Activated naive CD4-positive, alpha-beta T cell treated with anti-CD3 and anti-CD28 coated beads, Interleukin-2, amount 10 ng/mL, durations not matched to agents 7 days and 5 days (primary cell): ENCODE results near the gene SULF2.

Experiments
- CTCF ChIA-PET: fragments of 350-600 bp; sonication (Branson Sonifier 250); formaldehyde crosslinking; loops from one replicate; lab custom pipeline; 2021; ENCODE audit warnings: antibody characterized with exemption; lab: Charles Lee
- DNase-seq: peaks from one replicate; pipeline ENCODE4 v3.0.0-alpha.2; 2020
- H3K27ac Mint-ChIP-seq: one replicate; pipeline ENCODE4 v1.8.0; 2021; ENCODE audit warnings: mild to moderate bottlenecking, moderate library complexity, mixed read lengths
- H3K27me3 Mint-ChIP-seq: one replicate; pipeline ENCODE4 v1.8.0; 2021; ENCODE audit warnings: mild to moderate bottlenecking, mixed read lengths
- H3K36me3 Mint-ChIP-seq: one replicate; pipeline ENCODE4 v1.8.0; 2021; ENCODE audit warnings: mixed read lengths
- H3K4me1 Mint-ChIP-seq: one replicate; pipeline ENCODE4 v1.8.0; 2021; ENCODE audit warnings: mixed read lengths
- H3K4me3 Mint-ChIP-seq: one replicate; pipeline ENCODE4 v1.8.0; 2021; ENCODE audit warnings: mild to moderate bottlenecking, moderate library complexity, mixed read lengths
- H3K9me3 Mint-ChIP-seq: one replicate; pipeline ENCODE4 v1.8.0; 2021; ENCODE audit warnings: mixed read lengths

SULF2 gene

DNA sequence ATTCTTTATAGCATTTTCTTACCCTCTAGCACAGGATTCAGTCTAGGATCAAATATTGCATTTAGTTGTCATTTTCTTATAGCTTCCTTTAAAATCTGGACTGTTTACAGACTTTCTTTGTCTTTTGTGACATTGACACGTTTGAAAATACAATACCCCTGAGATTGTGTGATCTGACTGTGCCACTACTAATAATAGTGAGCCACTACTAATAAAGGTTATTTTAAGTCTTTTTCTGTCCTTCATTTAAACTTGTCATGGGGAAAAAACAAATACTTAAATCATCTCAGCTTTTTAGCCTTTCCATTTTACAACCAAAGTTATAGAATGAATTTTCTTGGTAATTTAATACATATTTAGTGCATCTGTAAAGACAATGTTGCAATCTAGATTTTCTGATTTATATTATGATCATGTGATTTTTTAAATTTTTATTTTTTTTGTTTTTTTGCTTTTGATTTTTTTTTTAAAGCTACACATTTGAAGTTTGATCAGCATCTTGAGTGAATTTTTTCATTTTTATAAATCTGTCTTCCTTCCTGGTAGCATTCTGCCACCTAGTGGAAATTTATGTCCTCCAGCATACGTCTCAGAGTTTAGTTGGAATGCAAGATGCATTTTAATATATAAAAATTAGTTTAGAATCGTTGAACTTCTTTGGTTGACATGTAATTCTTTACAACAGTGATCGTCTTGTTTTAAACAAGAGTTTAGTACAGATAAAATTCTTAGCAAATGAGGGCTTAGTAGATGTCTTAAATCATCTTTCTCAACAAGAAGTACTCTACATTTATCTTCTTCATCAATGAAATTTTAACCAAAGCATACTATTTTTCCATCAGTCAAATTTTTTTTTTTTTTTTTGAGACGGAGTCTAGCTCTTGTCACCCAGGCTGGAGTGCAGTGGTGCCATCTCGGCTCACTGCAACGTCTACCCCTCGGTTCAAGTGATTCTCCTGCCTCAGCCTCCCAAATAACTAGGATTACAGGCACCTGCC, 164.2 kb downstream of the SULF2 start:
- Mint-ChIP-seq H3K9me3 (no peaks in the 10 kb centered on the region), H3K36me3 (peaks cover 36% of the 10 kb centered on the region), H3K27ac (no peak overlapping the region), H3K4me3 (no peak overlapping the region), H3K27me3 (no peaks in the 10 kb centered on the region), H3K4me1 (peaks cover 35% of the 10 kb centered on the region)
- DNase-seq: peak; percentile 29
- CTCF ChIA-PET: interaction anchor here (0.6 to 4.2 kb wide), 23 partner anchors 9 to 347 kb away, joined by 3 to 68 read pairs (median 3); partner anchors contain the start of gene NCOA3

DNA sequence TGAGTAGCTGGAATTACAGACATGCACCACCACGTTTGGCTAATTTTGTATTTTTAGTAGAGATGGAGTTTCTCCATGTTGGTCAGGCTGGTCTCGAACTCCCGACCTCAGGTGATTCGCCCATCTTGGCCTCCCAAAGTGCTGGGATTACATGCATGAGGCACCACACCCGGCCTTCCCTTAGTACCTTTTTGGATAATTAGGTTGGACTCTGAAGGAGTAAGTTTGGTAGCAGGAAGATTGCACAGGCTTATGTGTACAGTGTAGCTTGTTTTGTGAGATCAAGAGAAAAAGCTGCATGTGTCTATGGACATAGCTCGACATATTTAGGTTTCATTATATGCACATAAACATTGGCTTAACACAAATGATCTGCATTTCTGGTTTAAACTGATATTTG, 166.8 kb downstream of the SULF2 start:
- no peak overlapping the region for H3K27ac Mint-ChIP-seq

DNA sequence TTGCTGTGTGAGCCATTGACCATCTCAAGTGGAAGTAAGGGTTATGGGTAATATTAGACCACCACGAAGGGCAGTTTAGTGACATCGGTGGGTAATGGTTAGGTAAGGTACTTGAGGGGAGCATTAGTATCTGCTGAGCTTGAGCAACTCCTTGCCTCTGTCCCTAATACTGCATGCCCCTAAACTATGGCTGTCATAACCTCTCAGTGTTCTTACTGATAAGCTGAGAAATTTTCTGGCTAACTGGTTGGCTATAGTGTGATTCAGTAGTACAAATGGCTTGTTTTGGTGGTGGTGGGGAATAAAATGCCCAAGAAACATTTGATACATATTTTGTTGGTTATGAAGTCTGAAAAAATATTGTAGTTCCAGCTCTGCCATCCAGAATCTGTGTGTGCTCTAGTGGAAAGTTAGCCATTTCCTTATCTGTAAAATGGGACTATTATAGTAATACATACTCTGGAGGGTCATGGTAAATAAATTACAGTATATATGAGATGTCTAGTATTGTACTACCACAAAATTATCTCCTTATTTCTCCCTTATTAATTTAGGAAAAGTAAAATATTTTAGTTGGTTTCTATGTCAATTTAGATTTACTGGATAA, 170.5 kb downstream of the SULF2 start:
- no peak for DNase-seq
- H3K4me1 Mint-ChIP-seq: peaks cover 44% of the 10 kb centered on the region
- H3K4me3 Mint-ChIP-seq: no peak overlapping the region
- CTCF ChIA-PET: interaction anchor here (1.0 to 2.4 kb wide), 2 partner anchors 231 to 342 kb away, joined by 4 to 7 read pairs; no protein-coding TSS in a partner anchor
- H3K36me3 Mint-ChIP-seq: peaks cover 33% of the 10 kb centered on the region
- no peaks in the 10 kb centered on the region for H3K27me3 Mint-ChIP-seq
- no peaks in the 10 kb centered on the region for H3K9me3 Mint-ChIP-seq
- no peak overlapping the region for H3K27ac Mint-ChIP-seq

More for the DNA sequence above, 166.8 kb downstream of the SULF2 start:
- CTCF ChIA-PET: interaction anchor here (4.2 kb wide), 1 partner anchor 236 kb away, joined by 68 read pairs; no protein-coding TSS in a partner anchor
- Mint-ChIP-seq H3K27me3 (no peaks in the 10 kb centered on the region), H3K4me1 (peaks cover 30% of the 10 kb centered on the region), H3K4me3 (no peak overlapping the region), H3K36me3 (peaks cover 28% of the 10 kb centered on the region), H3K9me3 (no peaks in the 10 kb centered on the region)
- DNase-seq: no peak

DNA sequence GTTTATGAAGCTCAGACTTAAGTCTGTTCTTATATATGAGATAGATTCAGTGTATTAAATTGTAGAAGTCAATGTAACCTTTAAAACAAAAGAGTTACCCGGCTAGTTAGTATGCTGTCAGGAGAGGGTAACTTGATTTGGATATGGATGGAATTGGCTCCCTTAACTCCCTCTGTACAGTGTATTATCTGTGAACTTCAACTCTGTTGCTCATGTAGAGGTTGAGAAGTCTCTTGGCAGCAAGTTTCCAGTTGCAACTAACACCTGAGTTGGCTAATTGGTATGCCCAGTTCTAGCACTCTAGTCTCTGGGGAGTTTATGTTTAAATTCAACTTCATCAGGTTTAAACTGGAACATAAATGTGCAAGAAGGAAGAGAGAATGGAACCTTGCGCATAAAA, 172.6 kb downstream of the SULF2 start:
- H3K9me3 Mint-ChIP-seq: no peaks in the 10 kb centered on the region

DNA sequence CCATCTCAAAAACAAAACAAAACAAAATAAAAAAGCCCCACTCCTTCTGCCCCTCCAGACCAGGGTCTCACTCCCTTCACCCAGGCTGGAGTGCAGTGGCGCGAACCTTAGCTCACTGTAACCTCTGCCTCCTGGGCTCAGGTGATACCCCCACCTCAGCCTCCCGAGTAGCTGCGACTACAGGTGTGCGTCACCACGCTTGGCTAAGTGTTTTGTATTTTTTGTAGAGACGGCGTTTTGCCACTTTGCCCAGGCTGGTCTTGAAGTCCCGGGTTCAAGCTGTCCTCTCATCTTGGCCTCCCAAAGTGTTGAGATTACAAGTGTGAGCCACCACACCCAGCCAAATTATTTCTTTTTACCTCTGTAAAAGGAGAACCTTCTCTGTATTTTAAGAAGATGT, 173.5 kb downstream of the SULF2 start:
- Mint-ChIP-seq H3K27ac (peak overlapping the region; percentile 19), H3K27me3 (no peaks in the 10 kb centered on the region)

More for the DNA sequence above, 172.6 kb downstream of the SULF2 start:
- Mint-ChIP-seq H3K27me3 (no peaks in the 10 kb centered on the region), H3K4me3 (no peak overlapping the region), H3K36me3 (peaks cover 38% of the 10 kb centered on the region), H3K27ac (no peak overlapping the region), H3K4me1 (peaks cover 57% of the 10 kb centered on the region)
- CTCF ChIA-PET: interaction anchor here (0.9 to 1.4 kb wide), 2 partner anchors 8 to 227 kb away, joined by 3 read pairs; no protein-coding TSS in a partner anchor
- DNase-seq: no peak

DNA sequence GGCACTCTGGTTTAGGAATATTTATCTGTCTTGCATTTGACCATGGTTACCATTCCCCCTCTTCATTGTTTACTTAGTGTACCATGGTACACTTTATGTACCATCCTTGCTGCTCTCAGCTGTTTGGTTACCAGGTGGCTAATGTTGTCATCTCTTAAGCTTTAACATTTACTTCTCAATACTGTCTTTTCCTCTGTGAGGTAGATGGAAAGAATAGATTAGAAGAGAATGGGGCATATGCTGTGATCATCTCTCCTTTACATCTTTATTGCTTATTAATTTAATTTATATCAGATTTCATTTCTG, 174.4 kb downstream of the SULF2 start:
- DNase-seq: no peak
- Mint-ChIP-seq H3K36me3 (peaks cover 41% of the 10 kb centered on the region), H3K27ac (peak overlapping the region; percentile 90), H3K9me3 (no peaks in the 10 kb centered on the region), H3K27me3 (no peaks in the 10 kb centered on the region), H3K4me1 (peaks cover 65% of the 10 kb centered on the region), H3K4me3 (peak overlapping the region; percentile 40)
- CTCF ChIA-PET: interaction anchor here (0.6 to 2.3 kb wide), 6 partner anchors 10 to 338 kb away, joined by 3 to 10 read pairs (median 4); no protein-coding TSS in a partner anchor

More for the DNA sequence above, 173.5 kb downstream of the SULF2 start:
- Mint-ChIP-seq H3K4me1 (peaks cover 59% of the 10 kb centered on the region), H3K4me3 (no peak overlapping the region), H3K36me3 (peaks cover 35% of the 10 kb centered on the region), H3K9me3 (no peaks in the 10 kb centered on the region)
- CTCF ChIA-PET: interaction anchor here (0.9 to 1.4 kb wide), 2 partner anchors 9 to 226 kb away, joined by 3 read pairs; no protein-coding TSS in a partner anchor
- DNase-seq: no peak

DNA sequence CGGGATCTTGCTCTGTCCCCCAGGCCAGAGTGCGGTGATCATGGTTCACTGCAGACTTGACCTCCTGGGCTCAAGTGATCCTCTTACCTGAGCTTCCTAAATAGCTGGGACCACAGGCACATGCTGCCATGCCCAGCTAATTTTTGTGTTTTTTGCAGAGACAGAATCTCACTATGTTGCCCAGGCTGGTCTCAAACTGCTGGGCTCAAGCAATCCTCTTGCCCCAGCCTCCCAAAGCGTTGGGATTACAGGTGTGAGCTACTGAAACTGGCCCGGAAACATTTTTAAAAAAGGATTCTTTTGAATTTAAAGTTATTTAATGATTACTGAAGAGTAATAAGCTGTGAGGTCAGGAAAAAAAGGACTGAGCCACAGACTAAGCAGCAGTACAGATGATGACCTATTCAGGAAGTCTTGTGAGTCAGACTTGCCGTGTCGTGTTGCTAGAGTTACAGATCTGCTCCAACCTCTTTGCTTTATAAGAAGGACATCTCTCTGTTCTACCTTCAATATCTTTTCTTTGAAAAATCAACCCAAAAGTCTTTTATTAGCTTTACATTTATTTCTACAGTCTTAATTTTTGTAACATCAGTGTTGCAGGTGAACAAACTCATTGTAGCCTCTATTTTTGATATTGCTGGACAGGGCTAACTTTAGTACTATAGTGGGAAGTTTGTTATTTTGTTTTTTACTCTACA, 174.9 kb downstream of the SULF2 start:
- CTCF ChIA-PET: interaction anchor here (0.6 to 2.3 kb wide), 7 partner anchors 10 to 337 kb away, joined by 3 to 10 read pairs (median 4); no protein-coding TSS in a partner anchor
- H3K27me3 Mint-ChIP-seq: no peaks in the 10 kb centered on the region
- no peaks in the 10 kb centered on the region for H3K9me3 Mint-ChIP-seq
- H3K36me3 Mint-ChIP-seq: peaks cover 46% of the 10 kb centered on the region
- peaks cover 67% of the 10 kb centered on the region for H3K4me1 Mint-ChIP-seq
- peak overlapping the region; percentile 90 for H3K27ac Mint-ChIP-seq
- H3K4me3 Mint-ChIP-seq: peak overlapping the region; percentile 40
- peak; percentile 75 for DNase-seq

DNA sequence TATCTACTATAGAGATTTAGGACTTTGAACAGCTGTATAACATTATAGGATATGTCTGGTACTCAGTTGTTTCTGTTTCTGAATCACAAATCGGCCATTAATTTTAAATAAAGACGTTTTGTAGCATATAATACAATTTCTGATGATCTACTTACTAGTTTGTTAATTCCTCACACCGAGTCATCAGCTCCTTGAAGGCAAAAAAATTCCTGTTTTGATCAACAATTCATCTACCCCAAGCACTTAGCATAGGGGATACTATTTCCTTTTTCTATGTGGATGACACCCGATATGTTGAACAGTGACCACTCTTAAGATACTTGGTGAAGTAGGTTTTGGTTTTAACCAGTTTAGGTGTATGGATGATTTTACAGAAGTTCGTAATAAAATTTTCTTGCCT, 176.3 kb downstream of the SULF2 start:
- Mint-ChIP-seq H3K36me3 (peaks cover 43% of the 10 kb centered on the region), H3K27ac (peak overlapping the region; percentile 68), H3K27me3 (no peaks in the 10 kb centered on the region), H3K4me3 (no peak overlapping the region), H3K4me1 (peaks cover 78% of the 10 kb centered on the region), H3K9me3 (no peaks in the 10 kb centered on the region)
- no peak for DNase-seq
- CTCF ChIA-PET: interaction anchor here (1.0 to 2.3 kb wide), 4 partner anchors 11 to 336 kb away, joined by 5 to 10 read pairs (median 6); no protein-coding TSS in a partner anchor
